GM21390 (cell line): Measurements from ENCODE around the gene TFG.

ENCODE experiments used
- ATAC-seq: cut with Tn5 transposase; IDR thresholded peaks from one replicate; pipeline ENCODE4 v1.9.1; 2021; ENCODE audit not compliant: unreplicated experiment

Gene TFG

GRCh38 chr3:100703865-100704264 lies 5.4 kb upstream of the TFG start:
- no peak for ATAC-seq

DNA sequence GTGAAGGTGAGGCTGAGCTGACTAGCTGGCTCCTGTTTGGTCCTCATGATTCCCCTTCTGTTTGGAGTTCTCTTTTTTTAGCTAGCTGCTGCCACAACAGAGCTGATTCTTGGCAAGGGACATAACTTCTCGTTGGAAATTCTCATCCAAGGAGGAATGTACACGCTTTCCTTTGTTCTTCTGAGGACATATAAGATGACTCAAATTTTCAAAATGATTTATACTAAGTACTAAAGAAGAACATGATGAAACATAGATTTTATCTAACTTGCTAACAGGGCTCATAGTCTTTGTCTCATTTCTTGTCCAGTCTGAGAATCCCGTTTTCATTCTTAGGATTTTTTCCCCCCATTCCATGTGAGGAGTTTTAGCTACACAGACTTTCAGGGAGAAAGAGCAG lies 2.9 kb upstream of the TFG start:
- no peak for ATAC-seq

DNA sequence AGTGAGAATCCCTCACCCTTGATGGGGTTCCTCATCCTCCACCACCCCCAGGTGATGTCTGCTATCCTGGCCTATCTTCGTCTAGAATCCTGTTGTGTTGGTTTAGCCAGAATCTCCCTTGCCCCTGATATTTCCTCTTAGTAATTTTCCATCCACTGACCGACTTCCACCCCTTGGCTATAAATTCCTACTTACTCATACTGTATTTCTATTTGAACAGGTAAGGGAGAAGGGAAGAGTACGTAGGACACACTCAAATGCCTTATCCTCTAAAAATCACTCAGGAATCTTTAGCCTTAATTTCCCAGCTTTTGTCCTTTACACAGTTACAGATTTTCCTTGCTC lies 678 bp upstream of the TFG start:
- ATAC-seq: no peak

GRCh38 chr3:100709842-100710260 lies 557 bp downstream of the TFG start:
- no peak for ATAC-seq

DNA sequence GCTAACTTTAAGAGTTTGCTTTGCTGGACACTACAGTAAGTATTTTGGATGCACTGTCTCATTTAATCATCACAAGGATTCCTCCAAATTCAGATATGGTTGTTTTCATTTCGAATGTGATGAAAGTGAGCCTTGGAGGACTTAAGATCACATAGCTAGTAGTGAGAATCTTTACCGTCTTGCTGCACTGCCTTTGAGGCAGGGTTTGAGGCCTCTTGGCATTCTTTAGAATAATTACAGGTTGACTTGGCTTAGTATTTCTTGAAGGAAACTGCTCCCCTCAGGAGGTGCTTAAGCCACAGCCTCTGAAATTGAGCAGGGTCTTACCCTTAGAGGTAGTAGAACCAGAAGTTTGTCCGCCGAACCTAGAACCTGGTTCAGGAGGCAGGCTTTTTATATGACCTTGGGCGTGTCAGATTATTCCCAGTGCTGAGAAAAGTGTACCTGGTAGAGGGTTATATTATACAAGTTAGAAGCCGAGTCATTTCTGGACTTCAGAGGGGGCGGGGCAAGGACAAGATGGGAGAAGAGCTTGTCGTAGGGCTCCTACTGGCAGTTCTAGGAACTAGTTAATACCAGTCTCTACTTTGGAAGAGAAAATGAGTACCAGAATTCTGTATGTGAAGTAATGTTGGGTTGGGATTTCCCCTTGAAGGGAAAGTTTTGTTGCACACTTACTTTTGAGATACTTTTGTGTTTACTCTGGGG lies 1.1 kb downstream of the TFG start:
- peak; percentile 35 for ATAC-seq

GRCh38 chr3:100715176-100715575 lies 5.9 kb downstream of the TFG start:
- no peak for ATAC-seq

- ATAC-seq: no peak
Measured at GRCh38 chr3:100717063-100717462, 7.8 kb downstream of the TFG start.

- ATAC-seq: no peak
Measured at GRCh38 chr3:100717637-100718487, 8.6 kb downstream of the TFG start.

- ATAC-seq: no peak
Measured at GRCh38 chr3:100719136-100719535, 9.8 kb downstream of the TFG start.

DNA sequence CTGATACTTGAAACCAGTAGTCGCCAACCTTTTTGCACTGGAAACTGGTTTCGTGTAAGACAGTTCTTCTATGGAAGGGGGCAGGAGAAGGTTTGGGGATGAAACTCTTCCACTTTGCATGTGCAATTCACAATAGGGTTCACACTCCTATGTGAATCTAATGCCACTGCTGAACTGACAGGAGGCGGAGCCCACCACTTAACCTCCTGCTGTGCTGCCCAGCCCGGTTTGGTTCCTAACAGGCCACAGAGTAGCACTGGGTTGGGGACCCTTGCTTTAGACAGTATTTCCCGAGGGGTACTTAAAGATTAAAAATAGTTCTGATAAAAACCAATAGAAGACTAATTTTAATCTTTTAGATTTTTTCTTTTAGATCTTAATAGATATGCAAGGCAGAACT lies 11.1 kb downstream of the TFG start:
- ATAC-seq: no peak

DNA sequence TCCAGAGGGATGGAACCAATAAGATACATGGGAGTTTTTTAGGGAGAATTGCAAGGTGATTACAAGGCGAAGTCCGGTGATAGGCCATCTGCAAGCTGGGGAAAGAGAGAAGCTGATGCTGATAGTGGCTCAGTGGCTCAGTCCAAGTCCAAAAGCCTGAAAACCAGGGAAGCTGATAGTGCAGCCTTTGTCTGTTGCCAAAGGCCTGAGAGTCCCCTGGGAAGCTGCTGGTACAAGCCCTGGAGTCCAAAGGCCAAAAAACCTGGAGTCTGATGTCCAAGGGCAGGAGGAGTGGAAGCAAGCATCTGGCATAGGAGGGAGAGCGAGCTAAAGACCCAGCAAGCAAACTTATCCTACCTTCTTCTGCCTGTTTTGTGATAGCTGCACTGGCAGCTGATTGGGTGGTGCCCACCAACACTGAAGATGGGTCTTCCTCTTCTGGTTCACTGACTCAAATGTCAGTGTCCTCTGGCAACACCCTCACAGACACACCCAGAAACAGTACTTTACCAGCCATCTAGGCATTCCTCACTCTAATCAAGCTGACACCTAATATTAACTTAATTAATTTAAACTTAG lies 16.7 kb downstream of the TFG start:
- ATAC-seq: no peak

GRCh38 chr3:100726706-100727105 lies 17.4 kb downstream of the TFG start:
- ATAC-seq: no peak

DNA sequence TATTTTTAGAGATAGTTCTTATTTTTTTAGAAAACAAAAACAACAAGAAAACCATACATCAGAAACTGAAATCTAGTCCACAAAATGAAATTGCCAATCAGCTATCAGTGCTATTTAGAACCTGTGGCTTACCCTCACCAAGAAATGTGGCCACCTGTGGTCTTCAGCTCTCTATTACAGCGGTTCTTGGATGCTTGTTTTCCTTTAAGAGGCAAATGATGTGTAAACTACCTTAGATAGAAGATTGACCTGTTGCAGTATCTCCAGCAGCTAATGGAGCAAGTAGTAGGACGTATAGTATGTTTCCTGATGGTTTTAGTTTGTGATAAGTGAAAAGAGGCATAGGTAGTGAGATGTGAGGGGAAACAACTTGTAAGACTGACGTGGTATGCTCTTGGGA lies 21.2 kb downstream of the TFG start:
- peak; percentile 68 for ATAC-seq

GRCh38 chr3:100732435-100732834 lies 23.1 kb downstream of the TFG start:
- no peak for ATAC-seq

- no peak for ATAC-seq
Measured at GRCh38 chr3:100737334-100737733, 28.0 kb downstream of the TFG start.

GRCh38 chr3:100740207-100740606 lies 30.9 kb downstream of the TFG start:
- no peak for ATAC-seq

DNA sequence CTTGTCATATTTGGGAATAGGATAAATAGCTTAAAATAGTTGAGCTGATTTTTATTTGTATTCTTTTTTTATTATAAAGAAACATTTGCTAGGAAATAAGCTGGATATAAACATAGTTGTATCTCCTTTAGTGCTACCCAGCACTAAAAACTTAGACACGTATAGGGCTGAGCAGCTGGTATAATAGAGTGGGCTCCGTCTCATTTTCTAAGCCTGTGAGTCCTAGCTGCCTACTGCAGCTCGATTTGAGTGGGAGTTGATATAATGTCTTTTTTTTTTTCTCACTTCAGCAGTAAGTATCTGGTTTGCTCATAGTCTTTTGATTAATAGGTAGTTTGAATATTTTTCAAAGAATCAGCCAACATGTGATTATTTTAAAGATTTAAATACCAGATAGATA lies 34.2 kb downstream of the TFG start:
- no peak for ATAC-seq

GRCh38 chr3:100744671-100745070 lies 35.4 kb downstream of the TFG start:
- ATAC-seq: no peak

GRCh38 chr3:100745617-100746016 lies 36.3 kb downstream of the TFG start:
- no peak for ATAC-seq

DNA sequence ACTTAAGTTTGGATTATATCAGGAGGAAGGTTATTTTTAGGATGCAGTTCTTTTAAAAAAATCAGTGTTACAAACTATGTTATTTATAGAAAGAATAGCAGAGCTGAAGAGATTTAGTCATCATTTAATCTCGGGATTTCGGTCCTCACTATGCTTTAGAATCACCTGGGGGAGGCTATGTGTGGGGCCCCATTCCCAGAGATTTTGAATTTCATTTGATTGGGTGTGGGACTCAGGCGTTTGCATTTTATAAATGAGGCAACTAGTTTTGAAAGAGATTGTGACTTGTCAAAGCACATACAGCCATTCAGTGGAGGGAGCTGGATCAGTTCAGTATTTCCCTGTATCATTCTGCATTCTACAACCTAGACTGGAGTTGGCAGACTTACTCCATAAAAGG lies 36.8 kb downstream of the TFG start:
- no peak for ATAC-seq

DNA sequence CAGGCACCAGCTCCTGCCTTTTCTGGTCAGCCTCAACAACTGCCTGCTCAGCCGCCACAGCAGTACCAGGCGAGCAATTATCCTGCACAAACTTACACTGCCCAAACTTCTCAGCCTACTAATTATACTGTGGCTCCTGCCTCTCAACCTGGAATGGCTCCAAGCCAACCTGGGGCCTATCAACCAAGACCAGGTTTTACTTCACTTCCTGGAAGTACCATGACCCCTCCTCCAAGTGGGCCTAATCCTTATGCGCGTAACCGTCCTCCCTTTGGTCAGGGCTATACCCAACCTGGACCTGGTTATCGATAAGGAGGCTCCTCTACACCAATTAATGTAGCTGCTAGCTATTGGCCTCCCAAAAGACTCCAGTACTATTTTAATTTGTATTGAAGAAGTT lies 38.9 kb downstream of the TFG start:
- ATAC-seq: no peak

DNA sequence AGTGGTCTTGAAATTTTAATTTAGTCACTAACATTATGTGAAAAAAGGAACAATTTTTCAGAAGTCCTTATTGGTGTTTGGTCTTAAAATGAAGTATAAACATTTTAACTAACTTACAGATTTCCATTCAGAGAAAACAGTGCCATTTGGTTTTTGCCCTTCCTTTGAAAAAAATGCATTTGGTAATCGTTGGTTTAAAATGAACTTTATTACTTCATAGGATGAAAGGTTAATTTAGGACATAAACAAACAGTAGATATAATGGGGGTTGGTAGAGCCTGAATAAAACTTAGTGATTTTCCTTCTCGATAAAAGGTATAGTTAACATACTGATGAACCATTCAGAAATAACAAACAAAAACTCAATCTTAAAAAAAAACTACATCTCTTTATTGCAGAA lies 39.7 kb downstream of the TFG start:
- ATAC-seq: no peak
